HL-60 (cell line): Measurements from ENCODE around the gene CACNG3.

ENCODE experiments used
- POLR2AphosphoS5 ChIP-seq: IDR thresholded peaks from 2 replicates; pipeline ENCODE4 v1.6.1; 2012; ENCODE audit warnings: low read depth
- TF ChIP-seq, protein P1 (sequence below): IDR thresholded peaks from one replicate; pipeline ENCODE4 v1.5.1; 2011; ENCODE audit warnings: low read length, control low read depth, inconsistent platforms; ENCODE audit not compliant: insufficient read depth
- TF ChIP-seq, protein P2 (sequence below): IDR thresholded peaks from 2 replicates; pipeline ENCODE4 v1.6.1; 2012; ENCODE audit warnings: low read depth; ENCODE audit not compliant: insufficient replicate concordance

DNA sequence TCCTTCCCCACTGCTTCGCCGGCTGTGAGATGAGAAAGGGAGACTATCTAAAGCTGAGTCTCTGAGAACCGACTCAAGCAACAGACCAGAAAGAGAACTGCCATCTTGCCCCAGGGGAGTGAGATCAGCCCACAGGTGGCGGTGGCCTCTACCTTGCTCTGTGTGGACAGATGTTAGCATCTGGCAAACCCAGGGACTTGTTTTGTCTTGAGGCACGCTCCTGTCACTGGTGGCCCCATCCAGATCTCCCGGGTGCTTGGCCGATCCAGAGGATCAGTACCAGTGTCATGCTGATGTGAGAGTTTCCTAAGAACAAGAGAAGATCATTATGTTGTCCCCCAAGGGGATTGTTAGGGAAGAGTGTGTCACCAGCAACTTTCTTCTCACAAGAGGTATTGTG lies 101.4 kb downstream of the CACNG3 start:
- TF ChIP-seq POLR2AphosphoS5 = no peak
- TF ChIP-seq, protein P1, sequence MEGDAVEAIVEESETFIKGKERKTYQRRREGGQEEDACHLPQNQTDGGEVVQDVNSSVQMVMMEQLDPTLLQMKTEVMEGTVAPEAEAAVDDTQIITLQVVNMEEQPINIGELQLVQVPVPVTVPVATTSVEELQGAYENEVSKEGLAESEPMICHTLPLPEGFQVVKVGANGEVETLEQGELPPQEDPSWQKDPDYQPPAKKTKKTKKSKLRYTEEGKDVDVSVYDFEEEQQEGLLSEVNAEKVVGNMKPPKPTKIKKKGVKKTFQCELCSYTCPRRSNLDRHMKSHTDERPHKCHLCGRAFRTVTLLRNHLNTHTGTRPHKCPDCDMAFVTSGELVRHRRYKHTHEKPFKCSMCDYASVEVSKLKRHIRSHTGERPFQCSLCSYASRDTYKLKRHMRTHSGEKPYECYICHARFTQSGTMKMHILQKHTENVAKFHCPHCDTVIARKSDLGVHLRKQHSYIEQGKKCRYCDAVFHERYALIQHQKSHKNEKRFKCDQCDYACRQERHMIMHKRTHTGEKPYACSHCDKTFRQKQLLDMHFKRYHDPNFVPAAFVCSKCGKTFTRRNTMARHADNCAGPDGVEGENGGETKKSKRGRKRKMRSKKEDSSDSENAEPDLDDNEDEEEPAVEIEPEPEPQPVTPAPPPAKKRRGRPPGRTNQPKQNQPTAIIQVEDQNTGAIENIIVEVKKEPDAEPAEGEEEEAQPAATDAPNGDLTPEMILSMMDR = no peak
- TF ChIP-seq, protein P2, sequence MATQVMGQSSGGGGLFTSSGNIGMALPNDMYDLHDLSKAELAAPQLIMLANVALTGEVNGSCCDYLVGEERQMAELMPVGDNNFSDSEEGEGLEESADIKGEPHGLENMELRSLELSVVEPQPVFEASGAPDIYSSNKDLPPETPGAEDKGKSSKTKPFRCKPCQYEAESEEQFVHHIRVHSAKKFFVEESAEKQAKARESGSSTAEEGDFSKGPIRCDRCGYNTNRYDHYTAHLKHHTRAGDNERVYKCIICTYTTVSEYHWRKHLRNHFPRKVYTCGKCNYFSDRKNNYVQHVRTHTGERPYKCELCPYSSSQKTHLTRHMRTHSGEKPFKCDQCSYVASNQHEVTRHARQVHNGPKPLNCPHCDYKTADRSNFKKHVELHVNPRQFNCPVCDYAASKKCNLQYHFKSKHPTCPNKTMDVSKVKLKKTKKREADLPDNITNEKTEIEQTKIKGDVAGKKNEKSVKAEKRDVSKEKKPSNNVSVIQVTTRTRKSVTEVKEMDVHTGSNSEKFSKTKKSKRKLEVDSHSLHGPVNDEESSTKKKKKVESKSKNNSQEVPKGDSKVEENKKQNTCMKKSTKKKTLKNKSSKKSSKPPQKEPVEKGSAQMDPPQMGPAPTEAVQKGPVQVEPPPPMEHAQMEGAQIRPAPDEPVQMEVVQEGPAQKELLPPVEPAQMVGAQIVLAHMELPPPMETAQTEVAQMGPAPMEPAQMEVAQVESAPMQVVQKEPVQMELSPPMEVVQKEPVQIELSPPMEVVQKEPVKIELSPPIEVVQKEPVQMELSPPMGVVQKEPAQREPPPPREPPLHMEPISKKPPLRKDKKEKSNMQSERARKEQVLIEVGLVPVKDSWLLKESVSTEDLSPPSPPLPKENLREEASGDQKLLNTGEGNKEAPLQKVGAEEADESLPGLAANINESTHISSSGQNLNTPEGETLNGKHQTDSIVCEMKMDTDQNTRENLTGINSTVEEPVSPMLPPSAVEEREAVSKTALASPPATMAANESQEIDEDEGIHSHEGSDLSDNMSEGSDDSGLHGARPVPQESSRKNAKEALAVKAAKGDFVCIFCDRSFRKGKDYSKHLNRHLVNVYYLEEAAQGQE = no peak
